SK-N-SH treated with all-trans-retinoic acid at 6 μM for 48 hours (cell line): Measurements from ENCODE around the gene TMEM151A.

Experiments used
- ATAC-seq: fragments of 200-7000 bp; cut with Tn5 transposase; 3 replicates; pipeline ENCODE4 v1.9.1; 2020; ENCODE audit warnings: mild to moderate bottlenecking, moderate library complexity
- ARNTL ChIP-seq: fragments of 450-650 bp; formaldehyde crosslinking; IDR thresholded peaks from 2 replicates; pipeline ENCODE4 v1.5.0; 2020; ENCODE audit warnings: low read depth, mild to moderate bottlenecking, moderate library complexity, borderline replicate concordance
- CSRNP3 ChIP-seq: fragments of 250-450 bp; sonication (Bioruptor Pico); IDR thresholded peaks from 2 replicates; pipeline ENCODE4 v1.5.1; 2021; ENCODE audit warnings: mild to moderate bottlenecking, moderate library complexity
- ESRRG ChIP-seq: fragments of 250-450 bp; sonication (Bioruptor Pico); IDR thresholded peaks from 2 replicates; pipeline ENCODE4 v1.6.1; 2021; ENCODE audit warnings: mild to moderate bottlenecking
- GLIS3 ChIP-seq: fragments of 250-450 bp; sonication (Bioruptor Pico); IDR thresholded peaks from 2 replicates; pipeline ENCODE4 v1.5.0; 2020; ENCODE audit warnings: mild to moderate bottlenecking, moderate library complexity
- ISL1 ChIP-seq: fragments of 250-450 bp; sonication (Bioruptor Pico); IDR thresholded peaks from 2 replicates; pipeline ENCODE4 v2.1.2; 2022; ENCODE audit warnings: mild to moderate bottlenecking, moderate library complexity
- OSR1 ChIP-seq: fragments of 250-450 bp; sonication (Bioruptor Pico); IDR thresholded peaks from 2 replicates; pipeline ENCODE4 v1.8.0; 2022; ENCODE audit warnings: moderate library complexity, mild to moderate bottlenecking, inconsistent platforms
- PATZ1 ChIP-seq: fragments of 250-450 bp; sonication (Bioruptor Pico); IDR thresholded peaks from 2 replicates; pipeline ENCODE4 v1.8.0; 2020; ENCODE audit warnings: mild to moderate bottlenecking, moderate library complexity, borderline replicate concordance
- PPARA ChIP-seq: fragments of 250-450 bp; sonication (Bioruptor Pico); IDR thresholded peaks from 2 replicates; pipeline ENCODE4 v1.5.0; 2020; ENCODE audit warnings: mild to moderate bottlenecking, borderline replicate concordance
- TOX ChIP-seq: fragments of 250-450 bp; sonication (Bioruptor Pico); IDR thresholded peaks from 2 replicates; pipeline ENCODE4 v1.8.0; 2021; ENCODE audit warnings: mild to moderate bottlenecking, moderate library complexity, borderline replicate concordance
- ZC3H10 ChIP-seq: fragments of 250-450 bp; sonication (Bioruptor Pico); IDR thresholded peaks from 2 replicates; pipeline ENCODE4 v1.5.1; 2021; ENCODE audit warnings: mild to moderate bottlenecking, moderate library complexity
- ZFP30 ChIP-seq: fragments of 450-650 bp; formaldehyde crosslinking; IDR thresholded peaks from 2 replicates; pipeline ENCODE4 v1.5.0; 2022; ENCODE audit warnings: mild to moderate bottlenecking, moderate library complexity
- ZNF565 ChIP-seq: fragments of 450-650 bp; formaldehyde crosslinking; conservative IDR thresholded peaks from 2 replicates; pipeline ENCODE4 v1.5.0; 2020; ENCODE audit warnings: low read depth, mild to moderate bottlenecking, moderate library complexity
- ZNF8 ChIP-seq: fragments of 450-650 bp; formaldehyde crosslinking; IDR thresholded peaks from 2 replicates; pipeline ENCODE4 v1.5.0; 2020; ENCODE audit warnings: mild to moderate bottlenecking, moderate library complexity
- TF ChIP-seq, protein P1 (sequence below): fragments of 250-450 bp; sonication (Bioruptor Pico); IDR thresholded peaks from 2 replicates; pipeline ENCODE4 v1.5.0; 2020; ENCODE audit warnings: mild to moderate bottlenecking, moderate library complexity
- TF ChIP-seq, protein P2 (sequence below): fragments of 250-450 bp; sonication (Bioruptor Pico); IDR thresholded peaks from 2 replicates; pipeline ENCODE4 v1.5.1; 2020; ENCODE audit warnings: low read depth, mild to moderate bottlenecking, moderate library complexity

Gene TMEM151A

GRCh38 chr11:66340596-66341501, 49.2 kb downstream of the TMEM151A start:
- no peak for ATAC-seq
- TF ChIP-seq ZNF8 (CRISPR knock-in tag), result no peak
- TF ChIP-seq ARNTL, result no peak
- TF ChIP-seq ZNF565 (CRISPR knock-in tag), result no peak
- no peak for TF ChIP-seq OSR1 (CRISPR knock-in tag)
- no peak for TF ChIP-seq TOX (CRISPR knock-in tag)
- TF ChIP-seq ZC3H10, result no peak
- TF ChIP-seq ESRRG, result no peak
- no peak for TF ChIP-seq ZFP30
- TF ChIP-seq CSRNP3 (CRISPR knock-in tag), result no peak
- no peak for TF ChIP-seq PPARA
- no peak for TF ChIP-seq PATZ1 (CRISPR knock-in tag)
- TF ChIP-seq ISL1 (CRISPR knock-in tag), result no peak
- no peak for TF ChIP-seq GLIS3
- TF ChIP-seq, protein P1, sequence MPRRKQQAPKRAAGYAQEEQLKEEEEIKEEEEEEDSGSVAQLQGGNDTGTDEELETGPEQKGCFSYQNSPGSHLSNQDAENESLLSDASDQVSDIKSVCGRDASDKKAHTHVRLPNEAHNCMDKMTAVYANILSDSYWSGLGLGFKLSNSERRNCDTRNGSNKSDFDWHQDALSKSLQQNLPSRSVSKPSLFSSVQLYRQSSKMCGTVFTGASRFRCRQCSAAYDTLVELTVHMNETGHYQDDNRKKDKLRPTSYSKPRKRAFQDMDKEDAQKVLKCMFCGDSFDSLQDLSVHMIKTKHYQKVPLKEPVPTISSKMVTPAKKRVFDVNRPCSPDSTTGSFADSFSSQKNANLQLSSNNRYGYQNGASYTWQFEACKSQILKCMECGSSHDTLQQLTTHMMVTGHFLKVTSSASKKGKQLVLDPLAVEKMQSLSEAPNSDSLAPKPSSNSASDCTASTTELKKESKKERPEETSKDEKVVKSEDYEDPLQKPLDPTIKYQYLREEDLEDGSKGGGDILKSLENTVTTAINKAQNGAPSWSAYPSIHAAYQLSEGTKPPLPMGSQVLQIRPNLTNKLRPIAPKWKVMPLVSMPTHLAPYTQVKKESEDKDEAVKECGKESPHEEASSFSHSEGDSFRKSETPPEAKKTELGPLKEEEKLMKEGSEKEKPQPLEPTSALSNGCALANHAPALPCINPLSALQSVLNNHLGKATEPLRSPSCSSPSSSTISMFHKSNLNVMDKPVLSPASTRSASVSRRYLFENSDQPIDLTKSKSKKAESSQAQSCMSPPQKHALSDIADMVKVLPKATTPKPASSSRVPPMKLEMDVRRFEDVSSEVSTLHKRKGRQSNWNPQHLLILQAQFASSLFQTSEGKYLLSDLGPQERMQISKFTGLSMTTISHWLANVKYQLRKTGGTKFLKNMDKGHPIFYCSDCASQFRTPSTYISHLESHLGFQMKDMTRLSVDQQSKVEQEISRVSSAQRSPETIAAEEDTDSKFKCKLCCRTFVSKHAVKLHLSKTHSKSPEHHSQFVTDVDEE (CRISPR knock-in tag), result no peak

GRCh38 chr11:66341502-66342126, 49.9 kb downstream of the TMEM151A start:
- TF ChIP-seq TOX (CRISPR knock-in tag) (no peak), ISL1 (CRISPR knock-in tag) (no peak), ESRRG (no peak), PPARA (no peak)
- ATAC-seq, result no peak

DNA sequence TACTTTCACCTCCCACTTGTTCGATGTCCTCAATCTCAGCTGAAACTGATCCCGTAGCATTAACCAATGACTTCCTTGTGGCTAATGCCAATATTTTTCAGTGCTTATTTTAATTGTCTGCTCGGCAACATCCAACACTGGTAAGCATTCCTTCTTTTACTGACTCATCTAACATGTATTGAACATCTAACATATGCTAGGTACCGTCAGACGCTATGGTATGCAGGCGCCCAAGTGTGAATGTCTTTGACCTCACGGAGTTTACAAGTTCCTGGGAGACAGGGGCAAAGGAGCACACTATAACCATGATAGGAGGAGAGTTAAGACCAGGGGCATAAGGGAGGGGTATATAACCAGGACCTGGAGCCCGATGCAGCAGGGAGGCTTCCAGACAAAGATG, 51.5 kb downstream of the TMEM151A start:
- no peak for TF ChIP-seq PATZ1 (CRISPR knock-in tag)
- TF ChIP-seq ARNTL, result no peak
- TF ChIP-seq PPARA, result no peak
- TF ChIP-seq GLIS3, result no peak
- TF ChIP-seq, protein P2, sequence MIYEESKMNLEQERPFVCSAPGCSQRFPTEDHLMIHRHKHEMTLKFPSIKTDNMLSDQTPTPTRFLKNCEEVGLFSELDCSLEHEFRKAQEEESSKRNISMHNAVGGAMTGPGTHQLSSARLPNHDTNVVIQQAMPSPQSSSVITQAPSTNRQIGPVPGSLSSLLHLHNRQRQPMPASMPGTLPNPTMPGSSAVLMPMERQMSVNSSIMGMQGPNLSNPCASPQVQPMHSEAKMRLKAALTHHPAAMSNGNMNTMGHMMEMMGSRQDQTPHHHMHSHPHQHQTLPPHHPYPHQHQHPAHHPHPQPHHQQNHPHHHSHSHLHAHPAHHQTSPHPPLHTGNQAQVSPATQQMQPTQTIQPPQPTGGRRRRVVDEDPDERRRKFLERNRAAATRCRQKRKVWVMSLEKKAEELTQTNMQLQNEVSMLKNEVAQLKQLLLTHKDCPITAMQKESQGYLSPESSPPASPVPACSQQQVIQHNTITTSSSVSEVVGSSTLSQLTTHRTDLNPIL (CRISPR knock-in tag), result no peak
- no peak for ATAC-seq

DNA sequence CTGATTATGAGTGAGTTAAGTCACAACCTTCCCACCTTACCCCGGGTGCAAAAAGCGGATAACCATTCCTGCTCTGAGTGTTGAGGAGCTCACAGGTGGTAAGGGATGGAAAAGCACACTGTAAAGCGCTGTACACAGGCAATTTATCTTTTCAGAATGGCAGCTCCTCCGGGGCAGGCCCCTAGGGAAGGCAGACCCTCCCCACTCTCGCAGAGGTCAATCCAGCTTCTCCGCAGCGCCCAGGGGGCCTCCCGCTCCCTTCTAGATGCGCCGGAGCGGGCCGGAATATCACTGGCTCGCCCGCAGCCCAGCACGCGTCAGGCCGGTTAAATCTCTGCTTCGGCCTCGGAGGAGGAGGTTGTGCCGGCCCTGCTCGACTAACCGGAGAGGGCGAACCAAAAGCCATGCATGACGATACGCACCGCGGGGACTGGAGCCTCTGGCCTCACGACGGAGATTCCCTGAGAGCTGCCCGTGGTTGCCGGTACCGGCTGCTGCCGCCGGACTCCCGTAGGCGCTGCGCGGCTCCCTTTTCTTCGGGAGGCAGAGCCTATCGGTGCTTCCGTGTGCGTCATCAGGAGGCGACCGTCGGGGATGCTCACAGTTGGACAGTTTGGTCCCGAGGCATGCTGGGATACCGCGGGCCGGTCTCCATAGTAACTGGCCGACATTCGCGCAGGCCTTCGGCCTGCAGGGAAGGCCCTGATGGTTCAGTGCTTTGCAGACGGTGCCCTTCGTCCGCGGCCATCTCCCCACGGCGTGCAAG, 53.0 kb downstream of the TMEM151A start, which contains the start of gene BRMS1:
TSS of gene BRMS1 (minus strand) at position 555 of the 766 bp plus-strand sequence. CDS start 2,870 bp downstream, outside the sequence.
- TF ChIP-seq, protein P1 (CRISPR knock-in tag), result no peak
- TF ChIP-seq GLIS3, result no peak
- no peak for TF ChIP-seq ZNF8 (CRISPR knock-in tag)
- ATAC-seq, result peak; percentile 82
